ENCODE measurements around the gene CD82. TPM values are rescaled to one million over a fixed set of nuclear protein-coding genes. Genes with fewer than 3 reads are reported as not detected.

Gene CD82
- total and polyA plus RNA-seq, 7 donors, result 13.3 to 162 (median 25.9) TPM

GRCh38 chr11:44567876-44568256, 2.4 kb downstream of the CD82 start:
- Histone ChIP-seq H3K4me1 (peaks cover 51% of the 10 kb centered on the region), H3K36me3 (ENCODE audit: insufficient read depth in 1 of 2, low read depth in 1 of 2) (no peaks in the 10 kb centered on the region), H3K27me3 (ENCODE audit: insufficient read depth in 3 of 3, low read length in 2 of 3) (no peaks in the 10 kb centered on the region), H3K9me3 (no peaks in the 10 kb centered on the region), H3K4me3 (peak overlapping the region; percentile 77), H3K27ac (peak overlapping the region; percentile 82)
- ATAC-seq (no peak), DNase-seq (no peak)
- TF ChIP-seq CTCF (IDR thresholded peaks at IDR 0.05), result no peak
- 75 to 90% (median 83%) methylated on average over 4 of the region's 4 CpGs for WGBS, 3 donors
- intact Hi-C loops (cut with DNase I), result loop anchor here in 1 of 2 donors (2.0 kb wide), 1 partner anchor 25 kb away; no protein-coding TSS in a partner anchor

- no peaks in the 10 kb centered on the region for H3K9me3 ChIP-seq
- peak overlapping the region; percentile 82 for H3K27ac ChIP-seq
- H3K36me3 ChIP-seq (ENCODE audit: insufficient read depth in 1 of 2, low read depth in 1 of 2), result no peaks in the 10 kb centered on the region
- intact Hi-C loops (cut with DNase I), result loop anchor here in 1 of 2 donors (2.0 kb wide), 1 partner anchor 25 kb away; no protein-coding TSS in a partner anchor
- 75 to 80% (median 79%) methylated on average over 4 of the region's 4 CpGs for WGBS, 3 donors
- no peak for ATAC-seq
- H3K27me3 ChIP-seq (ENCODE audit: insufficient read depth in 3 of 3, low read length in 2 of 3), result no peaks in the 10 kb centered on the region
- peak overlapping the region; percentile 77 for H3K4me3 ChIP-seq
- peaks cover 51% of the 10 kb centered on the region for H3K4me1 ChIP-seq
- TF ChIP-seq CTCF (IDR thresholded peaks at IDR 0.05), result no peak
- DNase-seq, result no peak
These were observed 2.8 kb downstream of the CD82 start for GRCh38 chr11:44568331-44568657.

GRCh38 chr11:44568658-44569473, 3.4 kb downstream of the CD82 start:
- Histone ChIP-seq H3K27me3 (ENCODE audit: insufficient read depth in 3 of 3, low read length in 2 of 3) (no peaks in the 10 kb centered on the region), H3K4me1 (peaks cover 46% of the 10 kb centered on the region), H3K27ac (peak overlapping the region; percentile 82), H3K36me3 (ENCODE audit: insufficient read depth in 1 of 2, low read depth in 1 of 2) (no peaks in the 10 kb centered on the region), H3K9me3 (no peaks in the 10 kb centered on the region), H3K4me3 (peak overlapping the region; percentile 77)
- 44 to 56% (median 48%) methylated on average over 14 to 15 of the region's 15 CpGs for WGBS, 3 donors
- ATAC-seq (peak in 3 of 4 donors; percentile 37 to 56 (median 43)), DNase-seq (peak; percentile 80 to 82)
- no peak for TF ChIP-seq CTCF (IDR thresholded peaks at IDR 0.05)
- intact Hi-C loops (cut with DNase I), result loop anchor here in 1 of 2 donors (2.0 kb wide), 1 partner anchor 24 kb away; no protein-coding TSS in a partner anchor

- intact Hi-C loops (cut with DNase I), result no loop called here
- no peak for DNase-seq
- Histone ChIP-seq H3K9me3 (no peaks in the 10 kb centered on the region), H3K36me3 (ENCODE audit: insufficient read depth in 1 of 2, low read depth in 1 of 2) (no peaks in the 10 kb centered on the region), H3K4me1 (peaks cover 46% of the 10 kb centered on the region), H3K27me3 (ENCODE audit: insufficient read depth in 3 of 3, low read length in 2 of 3) (no peaks in the 10 kb centered on the region), H3K4me3 (no peak overlapping the region), H3K27ac (peak overlapping the region; percentile 82)
- ATAC-seq, result no peak
- TF ChIP-seq CTCF (IDR thresholded peaks at IDR 0.05), result no peak
- 78 to 83% (median 82%) methylated on average over 10 of the region's 10 CpGs for WGBS, 3 donors
These were observed 5.1 kb downstream of the CD82 start for GRCh38 chr11:44570411-44571155.

All from psoas muscle (tissue), 8 donors.